GM10266 (cell line): ENCODE data around the gene NNT.

Experiments used
- DNase-seq: peaks from one replicate; pipeline ENCODE4 v3.0.0; 2012; ENCODE audit errors: extremely low spot score
- TF ChIP-seq, protein P1 (sequence below): IDR thresholded peaks from 2 replicates; pipeline ENCODE4 v1.5.1; 2012; ENCODE audit warnings: mild to moderate bottlenecking, low read depth; ENCODE audit not compliant: control insufficient read depth, insufficient read depth; ENCODE audit errors: missing control alignments

The NNT gene

DNA sequence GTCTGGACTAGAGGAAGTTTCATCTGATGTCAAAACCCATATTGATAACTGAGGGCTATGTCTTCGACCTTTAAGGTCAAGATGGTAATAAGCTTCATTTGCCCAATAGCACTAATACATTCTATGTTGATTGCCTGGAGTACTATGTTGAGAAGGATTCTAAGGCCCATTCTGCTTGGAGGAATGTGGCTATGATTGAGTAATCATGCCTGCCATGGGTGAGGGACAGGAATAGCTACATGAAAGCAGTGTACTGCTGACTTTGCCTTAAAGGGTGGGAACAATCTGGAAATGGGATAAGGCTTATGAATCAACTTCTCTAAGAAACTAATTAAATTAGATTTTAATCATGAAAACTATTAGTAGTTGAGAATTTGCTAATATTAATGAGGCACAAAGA is 13.6 kb downstream of the NNT start:
- no peak for DNase-seq
- TF ChIP-seq, protein P1, sequence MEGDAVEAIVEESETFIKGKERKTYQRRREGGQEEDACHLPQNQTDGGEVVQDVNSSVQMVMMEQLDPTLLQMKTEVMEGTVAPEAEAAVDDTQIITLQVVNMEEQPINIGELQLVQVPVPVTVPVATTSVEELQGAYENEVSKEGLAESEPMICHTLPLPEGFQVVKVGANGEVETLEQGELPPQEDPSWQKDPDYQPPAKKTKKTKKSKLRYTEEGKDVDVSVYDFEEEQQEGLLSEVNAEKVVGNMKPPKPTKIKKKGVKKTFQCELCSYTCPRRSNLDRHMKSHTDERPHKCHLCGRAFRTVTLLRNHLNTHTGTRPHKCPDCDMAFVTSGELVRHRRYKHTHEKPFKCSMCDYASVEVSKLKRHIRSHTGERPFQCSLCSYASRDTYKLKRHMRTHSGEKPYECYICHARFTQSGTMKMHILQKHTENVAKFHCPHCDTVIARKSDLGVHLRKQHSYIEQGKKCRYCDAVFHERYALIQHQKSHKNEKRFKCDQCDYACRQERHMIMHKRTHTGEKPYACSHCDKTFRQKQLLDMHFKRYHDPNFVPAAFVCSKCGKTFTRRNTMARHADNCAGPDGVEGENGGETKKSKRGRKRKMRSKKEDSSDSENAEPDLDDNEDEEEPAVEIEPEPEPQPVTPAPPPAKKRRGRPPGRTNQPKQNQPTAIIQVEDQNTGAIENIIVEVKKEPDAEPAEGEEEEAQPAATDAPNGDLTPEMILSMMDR, result no peak

DNA sequence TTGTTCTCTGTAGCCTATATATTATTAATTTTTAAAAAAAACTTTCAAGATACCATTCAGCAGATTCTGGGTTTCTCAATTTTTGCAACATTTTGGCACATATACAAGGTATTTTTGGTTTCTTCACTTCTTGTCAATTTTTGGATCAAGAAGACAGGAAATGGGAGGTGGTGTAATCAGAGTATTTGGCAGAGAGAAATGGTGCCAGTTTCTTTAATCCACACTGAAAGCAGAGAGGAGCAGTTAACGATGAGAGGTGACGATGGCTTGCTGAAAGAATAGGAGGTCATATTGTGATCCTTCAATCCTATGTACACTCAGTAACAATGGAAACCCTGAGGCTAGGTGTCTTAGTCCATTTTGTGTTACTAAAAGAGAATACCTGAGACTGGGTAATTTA is 16.4 kb downstream of the NNT start:
- TF ChIP-seq, protein P1, result no peak
- DNase-seq, result no peak

DNA sequence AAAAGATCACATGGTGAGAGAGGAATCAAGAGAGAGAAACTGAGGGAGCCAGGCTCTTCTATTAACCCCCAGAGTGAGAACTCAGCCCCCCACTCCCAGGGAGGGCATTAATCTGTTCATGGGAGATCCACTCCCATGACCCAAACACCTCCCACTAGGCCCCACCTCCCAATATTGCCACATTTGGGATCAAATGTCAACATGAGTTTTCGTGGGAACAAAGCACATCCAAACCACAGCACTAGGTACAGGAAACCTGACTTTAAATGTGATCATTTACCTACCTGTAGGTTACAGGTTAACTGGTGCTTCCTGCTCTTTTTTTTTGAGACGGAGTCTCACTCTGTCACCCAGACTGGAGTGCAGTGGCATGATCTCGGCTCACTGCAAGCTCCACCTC is 16.9 kb downstream of the NNT start:
- TF ChIP-seq, protein P1, result no peak
- no peak for DNase-seq

DNA sequence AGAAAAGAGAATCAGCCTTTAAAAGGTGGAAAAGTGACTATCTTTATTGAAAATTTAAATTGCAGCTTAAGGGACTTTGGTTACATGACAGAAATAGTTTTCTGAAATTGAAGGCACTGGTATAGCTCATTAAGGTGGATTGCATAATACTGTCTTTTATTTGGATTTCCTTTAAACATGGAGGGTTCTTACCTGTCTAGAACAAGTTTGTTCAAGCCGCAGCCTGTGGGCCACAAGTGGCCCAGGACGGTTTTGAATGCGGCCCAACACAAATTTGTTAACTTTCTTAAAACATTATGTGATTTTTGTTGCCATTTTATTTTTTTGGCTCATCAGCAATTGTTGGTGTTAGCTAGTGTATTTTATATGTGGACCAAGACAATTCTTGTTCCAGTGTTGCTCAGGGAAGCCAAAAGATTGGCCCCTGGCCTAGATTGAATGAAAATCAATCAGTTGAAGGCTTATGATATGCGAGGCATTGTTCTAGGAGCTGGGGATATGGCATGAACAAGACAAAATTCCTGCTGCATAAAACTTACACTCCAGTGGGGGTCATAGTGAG is 18.0 kb downstream of the NNT start:
- no peak for DNase-seq
- TF ChIP-seq, protein P1, result no peak

DNA sequence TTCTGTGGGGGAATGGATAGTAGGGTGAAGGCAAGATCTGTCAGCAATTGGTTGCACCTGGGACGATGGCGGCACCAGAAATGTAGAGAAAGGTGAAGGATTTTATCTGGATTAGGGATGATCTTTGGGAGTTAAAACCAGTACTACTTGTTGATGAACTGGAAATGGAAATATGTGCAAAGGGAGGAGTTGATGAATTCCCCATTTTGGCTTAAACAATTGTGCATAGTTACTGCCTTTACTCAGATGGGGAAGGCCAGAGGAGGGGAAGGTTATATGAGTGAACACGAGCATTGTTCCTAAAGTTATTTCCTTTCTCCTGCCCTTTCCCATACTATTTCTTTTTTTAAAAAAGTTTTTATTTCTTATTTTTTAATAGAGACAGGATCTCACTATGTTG is 19.1 kb downstream of the NNT start:
- no peak for DNase-seq
- TF ChIP-seq, protein P1, result no peak

DNA sequence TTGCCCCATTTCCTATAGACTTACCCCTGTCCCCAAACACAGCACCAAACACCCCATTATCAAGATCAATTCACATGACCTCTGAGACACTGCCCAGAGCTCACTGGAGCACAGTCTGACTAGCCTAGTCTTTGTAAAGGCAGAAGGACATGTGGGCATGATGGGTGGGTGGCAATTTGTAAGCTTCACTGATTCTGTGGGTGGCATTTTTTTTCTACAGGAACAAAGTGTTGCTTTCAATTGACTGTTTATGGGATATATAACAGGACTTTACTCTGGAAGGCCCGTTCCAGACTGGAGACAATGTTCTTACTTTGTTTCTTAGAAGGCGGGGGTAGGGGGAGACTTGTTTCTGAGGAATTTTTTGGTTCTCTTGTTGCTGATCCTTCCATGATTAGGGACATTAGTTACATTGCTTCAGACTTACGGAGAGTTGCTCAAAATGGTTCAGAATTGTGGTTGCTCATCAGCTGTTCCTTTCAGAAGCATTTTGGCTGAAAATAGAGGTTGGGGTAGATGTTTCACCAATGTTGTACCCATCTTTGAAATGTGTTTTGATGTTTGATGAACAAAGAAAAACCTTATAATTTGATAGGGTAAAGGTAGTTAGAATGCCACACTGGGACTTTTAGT is 20.2 kb downstream of the NNT start:
- no peak for DNase-seq
- TF ChIP-seq, protein P1, result no peak

DNA sequence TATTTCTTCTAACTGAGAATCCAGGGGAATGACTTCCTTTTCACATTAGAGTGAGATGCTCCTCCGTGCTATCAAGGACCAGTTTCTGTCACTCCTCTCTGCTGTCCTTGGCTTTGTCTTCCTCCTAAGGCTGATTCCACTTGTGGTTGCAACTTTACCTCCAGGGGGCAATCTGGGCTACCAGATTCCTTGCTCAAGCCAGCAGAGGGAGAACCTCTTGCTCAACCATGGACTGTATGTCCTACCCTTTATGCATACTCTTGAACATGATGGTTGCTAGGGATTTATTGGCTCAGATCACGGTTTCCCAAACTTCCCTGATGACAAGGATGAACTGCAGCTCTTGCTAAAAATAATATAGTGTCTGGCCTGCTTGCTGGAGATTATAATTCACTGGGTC is 24.0 kb downstream of the NNT start:
- TF ChIP-seq, protein P1, result peak; percentile 49
- no peak for DNase-seq
